Spleen (tissue), 11 donors: ENCODE results near the gene C6orf163. TPM values are rescaled to one million over a fixed set of nuclear protein-coding genes. Genes with fewer than 3 reads are reported as not detected.

Experiments
- DNase-seq: peaks from one replicate; pipeline ENCODE4 v3.0.0-alpha.2; 2020
- H3K27ac ChIP-seq, 8 donors: fragments of 200-600 bp; sonication (generic) in 7 of 8; 1 replicate in 4 of 8; 2 replicates in 4 of 8; pipeline versions ENCODE4 v1.5.0 to v1.8.0; 2016 to 2021; ENCODE audit warnings: inconsistent platforms in 4 of 8, mild to moderate bottlenecking in 4 of 8, moderate library complexity in 1 of 8
- H3K27me3 ChIP-seq, 7 donors: fragments of 200-600 bp; sonication (generic) in 6 of 7; replicated peaks in 1 of 7; 1 replicate in 4 of 7; 2 replicates in 3 of 7; pipeline versions ENCODE4 v1.5.0 to v1.8.0; 2016 to 2021; ENCODE audit warnings: inconsistent platforms in 3 of 7, mild to moderate bottlenecking in 1 of 7
- H3K36me3 ChIP-seq, 6 donors: fragments of 200-600 bp; sonication (generic) in 5 of 6; 1 replicate in 4 of 6; 2 replicates in 2 of 6; pipeline versions ENCODE4 v1.5.0 to v1.8.0; 2016 to 2021; ENCODE audit warnings: inconsistent platforms in 2 of 6
- H3K4me1 ChIP-seq, 6 donors: fragments of 200-600 bp; sonication (generic) in 5 of 6; 1 replicate in 3 of 6; 2 replicates in 3 of 6; pipeline versions ENCODE4 v1.5.0 to v1.8.0; 2016 to 2021; ENCODE audit warnings: inconsistent platforms in 3 of 6
- H3K4me3 ChIP-seq, 8 donors: fragments of 200-600 bp; sonication (generic) in 7 of 8; 1 replicate in 4 of 8; 2 replicates in 4 of 8; pipeline versions ENCODE4 v1.5.0 to v1.8.0; 2016 to 2021; ENCODE audit warnings: inconsistent platforms in 4 of 8, mild to moderate bottlenecking in 4 of 8, moderate library complexity in 2 of 8
- H3K9me3 ChIP-seq, 8 donors: fragments of 200-600 bp; sonication (generic) in 7 of 8; 1 replicate in 4 of 8; 2 replicates in 4 of 8; pipeline versions ENCODE4 v1.5.0 to v1.8.0; 2016 to 2021; ENCODE audit warnings: inconsistent platforms in 4 of 8
- POLR2A ChIP-seq, 3 donors: fragments of 450-650 bp; IDR thresholded peaks; one replicate each; pipeline ENCODE4 v1.5.1; 2017; ENCODE audit warnings: antibody characterized with exemption in 3 of 3, mild to moderate bottlenecking in 1 of 3
- POLR2AphosphoS5 ChIP-seq, 3 donors: sonication (generic); formaldehyde crosslinking; IDR thresholded peaks; one replicate each; pipeline ENCODE4 v1.5.1; 2017; ENCODE audit warnings: antibody characterized with exemption in 3 of 3
- WGBS, 5 donors: extraction: QIAGEN DNeasy Blood & Tissue Kit in 3 of 5; methylation state at CpG; one replicate each; pipeline versions ENCODE4 v1.1.5 to v1.1.7; 2013 to 2018; 5-methylcytosine and 5-hydroxymethylcytosine counted together
- intact Hi-C: fragments of 100-400 bp; cut with DNase I; formaldehyde crosslinking; loops from one replicate; pipeline ENCODE4 v1.15.0; 2023; ENCODE audit warnings: low total_unique reads
- polyA plus RNA-seq, 3 donors: library from polyadenylated mRNA; stranded (reverse); fragments of 200-250 nt; gene quantifications; one replicate each; pipeline ENCODE4 v1.2.1, GENCODE V29; 2013
- total RNA-seq, 7 donors: library from RNA; depleted of rRNA in 3 of 7; stranded (reverse); fragments of >200 nt in 3 of 7; fragmentation: NEBNext Ultra II Directional in 4 of 7; extraction: Animal tissue kit (Norgen Biotek cat#: 25700) in 4 of 7; gene quantifications; one replicate each; pipeline versions ENCODE4 v1.1.0 to v1.2.1, GENCODE V29; 2016 to 2021
- TF ChIP-seq, protein P1 (sequence below), 11 experiments: fragments of 200-600 bp in 7 of 11; fragments of 450-650 bp in 4 of 11; sonication (generic) in 4 of 11; IDR thresholded peaks in 8 of 11; conservative IDR thresholded peaks in 3 of 11; 1 replicate in 7 of 11; 2 replicates in 4 of 11; pipeline versions ENCODE4 v1.4.0 to v1.8.0; 2016 to 2021; ENCODE audit warnings: antibody characterized with exemption in 11 of 11, inconsistent platforms in 4 of 11, mild to moderate bottlenecking in 1 of 11
- donor health status: healthy with polysubstance abuse.
- donor health status: DM: no; HTN: no; CAD: no; lungs with moderate emphysema.
- donor health status: DM: no; HTN: no; CAD: no.
- donor health status: Bipolar disorder and iron deficiency.
- donor health status: healthy.
- donor health status: DM: no; HTN: no; CAD: no.
- donor health status: DM: yes; HTN: yes; CAD: no.

The C6orf163 gene
- total and polyA plus RNA-seq, 10 donors = 0.59 to 13.2 (median 5.4) TPM

DNA sequence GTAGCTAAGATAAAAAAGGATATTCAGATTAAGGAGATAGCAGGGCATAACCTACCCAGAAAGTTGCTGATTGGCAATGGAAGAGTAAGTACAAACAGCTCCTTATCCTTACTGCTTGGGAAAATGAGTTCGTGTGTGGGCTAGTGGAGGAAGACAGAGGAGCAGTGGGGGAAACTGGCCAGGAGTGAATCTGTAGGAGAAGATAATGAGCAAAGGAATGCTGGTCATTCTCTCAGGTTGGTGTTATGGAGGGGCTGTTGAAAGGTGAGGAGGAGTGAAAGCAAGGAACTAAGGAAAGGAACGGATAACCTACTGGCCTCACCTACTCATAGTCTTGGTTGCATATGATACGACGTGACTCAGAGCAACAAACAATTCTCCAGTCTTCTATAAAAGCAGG is 8.2 kb upstream of the C6orf163 start:
- no peak overlapping the region for H3K4me3 ChIP-seq
- H3K27ac ChIP-seq = no peak overlapping the region
- H3K27me3 ChIP-seq = no peaks in the 10 kb centered on the region
- H3K9me3 ChIP-seq = no peaks in the 10 kb centered on the region
- no peak for DNase-seq
- TF ChIP-seq, protein P1, sequence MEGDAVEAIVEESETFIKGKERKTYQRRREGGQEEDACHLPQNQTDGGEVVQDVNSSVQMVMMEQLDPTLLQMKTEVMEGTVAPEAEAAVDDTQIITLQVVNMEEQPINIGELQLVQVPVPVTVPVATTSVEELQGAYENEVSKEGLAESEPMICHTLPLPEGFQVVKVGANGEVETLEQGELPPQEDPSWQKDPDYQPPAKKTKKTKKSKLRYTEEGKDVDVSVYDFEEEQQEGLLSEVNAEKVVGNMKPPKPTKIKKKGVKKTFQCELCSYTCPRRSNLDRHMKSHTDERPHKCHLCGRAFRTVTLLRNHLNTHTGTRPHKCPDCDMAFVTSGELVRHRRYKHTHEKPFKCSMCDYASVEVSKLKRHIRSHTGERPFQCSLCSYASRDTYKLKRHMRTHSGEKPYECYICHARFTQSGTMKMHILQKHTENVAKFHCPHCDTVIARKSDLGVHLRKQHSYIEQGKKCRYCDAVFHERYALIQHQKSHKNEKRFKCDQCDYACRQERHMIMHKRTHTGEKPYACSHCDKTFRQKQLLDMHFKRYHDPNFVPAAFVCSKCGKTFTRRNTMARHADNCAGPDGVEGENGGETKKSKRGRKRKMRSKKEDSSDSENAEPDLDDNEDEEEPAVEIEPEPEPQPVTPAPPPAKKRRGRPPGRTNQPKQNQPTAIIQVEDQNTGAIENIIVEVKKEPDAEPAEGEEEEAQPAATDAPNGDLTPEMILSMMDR (IDR thresholded peaks at IDR 0.05 in 8 of 11, conservative IDR thresholded peaks at IDR 0.05 in 3 of 11) = no peak
- TF ChIP-seq POLR2A (IDR thresholded peaks at IDR 0.05) (no peak), POLR2AphosphoS5 (IDR thresholded peaks at IDR 0.05) (no peak)
- 88 to 98% (median 96%) methylated on average over 4 of the region's 4 CpGs for WGBS, 5 donors
- H3K36me3 ChIP-seq = no peaks in the 10 kb centered on the region
- peaks cover 0 to 15% (median 9%) of the 10 kb centered on the region in 6 donors for H3K4me1 ChIP-seq
- intact Hi-C loops = no loop called here

DNA sequence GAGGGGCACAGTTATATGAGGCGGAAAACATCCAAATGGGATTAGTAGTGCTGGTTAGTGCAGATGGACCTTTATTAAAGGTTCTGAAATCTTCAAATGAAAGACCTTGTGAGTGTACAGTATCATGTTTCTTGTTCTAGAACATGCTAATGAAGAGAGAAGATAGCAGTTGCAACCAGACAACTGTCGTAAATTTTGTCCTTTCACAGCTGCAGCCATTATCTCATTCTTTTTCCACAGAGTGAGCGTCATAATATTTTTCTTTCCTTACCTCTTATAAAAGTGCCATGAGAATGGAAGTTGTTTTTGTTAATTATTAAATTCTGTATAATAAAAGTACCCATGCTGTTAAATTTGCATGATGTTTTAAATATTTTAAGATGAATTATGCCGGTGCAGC is 4.4 kb upstream of the C6orf163 start:
- 96 to 99% (median 97%) methylated on average over 4 of the region's 4 CpGs for WGBS, 5 donors
- Histone ChIP-seq H3K36me3 (peaks cover 0 to 16% (median 0%) of the 10 kb centered on the region in 6 donors), H3K4me3 (no peak overlapping the region), H3K4me1 (peaks cover 0 to 10% (median 0%) of the 10 kb centered on the region in 6 donors), H3K27me3 (no peaks in the 10 kb centered on the region), H3K9me3 (no peaks in the 10 kb centered on the region), H3K27ac (no peak overlapping the region)
- no peak for DNase-seq
- TF ChIP-seq, protein P1 (IDR thresholded peaks at IDR 0.05 in 8 of 11, conservative IDR thresholded peaks at IDR 0.05 in 3 of 11) = no peak
- TF ChIP-seq POLR2A (IDR thresholded peaks at IDR 0.05) (no peak), POLR2AphosphoS5 (IDR thresholded peaks at IDR 0.05) (no peak)
- intact Hi-C loops = no loop called here

DNA sequence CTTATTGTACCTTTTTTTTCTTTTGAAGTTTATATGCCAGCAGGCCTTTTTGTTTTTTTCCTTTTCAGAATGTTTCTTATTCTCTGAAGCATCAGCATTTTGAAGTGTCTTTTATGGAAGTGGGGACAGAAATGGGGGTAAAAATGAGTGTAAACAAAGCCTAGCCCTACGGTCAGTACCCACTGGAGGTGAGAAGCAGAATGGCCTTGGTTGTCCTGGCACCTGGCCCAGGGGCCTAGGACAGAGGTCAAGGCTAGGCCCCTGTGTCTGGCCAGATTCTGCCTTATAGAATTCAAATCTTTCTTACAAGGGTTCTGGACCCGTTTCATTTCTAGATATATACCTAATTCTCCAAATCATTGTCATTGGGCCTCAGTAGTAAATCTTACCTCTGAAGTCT is 3.5 kb upstream of the C6orf163 start:
- no peak overlapping the region for H3K27ac ChIP-seq
- H3K4me1 ChIP-seq = peaks cover 0 to 10% (median 0%) of the 10 kb centered on the region in 6 donors
- no peaks in the 10 kb centered on the region for H3K27me3 ChIP-seq
- TF ChIP-seq, protein P1 (IDR thresholded peaks at IDR 0.05 in 8 of 11, conservative IDR thresholded peaks at IDR 0.05 in 3 of 11) = no peak
- TF ChIP-seq POLR2AphosphoS5 (IDR thresholded peaks at IDR 0.05) (no peak), POLR2A (IDR thresholded peaks at IDR 0.05) (no peak)
- H3K9me3 ChIP-seq = no peaks in the 10 kb centered on the region
- intact Hi-C loops = no loop called here
- no peak for DNase-seq
- peaks cover 0 to 22% (median 0%) of the 10 kb centered on the region in 6 donors for H3K36me3 ChIP-seq
- no peak overlapping the region for H3K4me3 ChIP-seq
- WGBS, 5 donors = 86 to 90% (median 88%) methylated on average over 2 of the region's 2 CpGs

DNA sequence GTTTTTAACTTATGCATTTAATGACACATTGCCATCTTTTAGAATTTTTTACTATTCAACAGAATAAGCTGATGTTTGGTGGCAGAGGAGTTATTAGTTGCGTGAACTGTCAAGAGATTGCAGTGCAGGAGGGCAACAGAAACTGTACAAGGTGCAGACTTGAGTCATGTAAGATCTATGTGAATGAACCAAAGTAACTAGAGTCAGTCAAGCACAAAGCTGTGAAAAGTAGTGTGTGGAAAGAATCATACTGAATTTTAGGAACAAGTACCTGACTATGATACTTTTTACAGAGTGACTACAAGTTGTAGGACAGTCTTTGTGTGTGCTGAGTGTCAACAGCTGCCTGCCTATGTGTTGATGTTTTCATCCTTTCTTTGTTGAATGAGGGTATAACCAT is 2.7 kb upstream of the C6orf163 start:
- DNase-seq = no peak
- WGBS, 5 donors = 89 to 95% (median 92%) methylated on average over 1 of the region's 1 CpG
- Histone ChIP-seq H3K4me3 (no peak overlapping the region), H3K9me3 (no peaks in the 10 kb centered on the region), H3K27ac (no peak overlapping the region), H3K36me3 (peaks cover 0 to 22% (median 0%) of the 10 kb centered on the region in 6 donors), H3K4me1 (peaks cover 0 to 10% (median 0%) of the 10 kb centered on the region in 6 donors), H3K27me3 (no peaks in the 10 kb centered on the region)
- intact Hi-C loops = no loop called here
- TF ChIP-seq POLR2AphosphoS5 (IDR thresholded peaks at IDR 0.05) (no peak), POLR2A (IDR thresholded peaks at IDR 0.05) (no peak)
- TF ChIP-seq, protein P1 (IDR thresholded peaks at IDR 0.05 in 8 of 11, conservative IDR thresholded peaks at IDR 0.05 in 3 of 11) = no peak
